Germinal center (tissue), 1 donor: Measurements from ENCODE around the gene GOLGA8M.
"Not testable (repeated sequence)": the region's sequence is repeated elsewhere in the genome, so short reads cannot be mapped to it uniquely, and the experiment has no call there.

Experiments
- DNase-seq: peaks from one replicate; pipeline ENCODE4 v3.0.0; 2012; ENCODE audit warnings: mixed read lengths, low spot score

GOLGA8M gene

GRCh38 chr15:28660750-28661149, 51.5 kb downstream of the GOLGA8M start:
- not testable (repeated sequence) for DNase-seq

- DNase-seq = not testable (repeated sequence)
These were observed 56.2 kb downstream of the GOLGA8M start for GRCh38 chr15:28656018-28656360.

GRCh38 chr15:28655329-28656017, 56.7 kb downstream of the GOLGA8M start:
- not testable (repeated sequence) for DNase-seq

GRCh38 chr15:28654194-28654593, 58.0 kb downstream of the GOLGA8M start:
- not testable (repeated sequence) for DNase-seq

- not testable (repeated sequence) for DNase-seq
These were observed 59.7 kb downstream of the GOLGA8M start for GRCh38 chr15:28652538-28652937.
